Calu3 (cell line): ENCODE data around the gene SETBP1. TPM values are rescaled to one million over a fixed set of nuclear protein-coding genes. Genes with fewer than 3 reads are reported as not detected.

ENCODE experiments used
- BruUV-seq: library from RNA; stranded (reverse); fragments of 400-500 nt; replicated peaks from 2 replicates; lab custom pipeline; 2021; lab: Mats Ljungman, UMichigan
- CTCF ChIA-PET: fragments of 300-600 bp; sonication (Branson Sonifier 250); formaldehyde crosslinking; loops from one replicate; lab custom pipeline; 2022; ENCODE audit warnings: antibody characterized with exemption; lab: Charles Lee
- DNase-seq: peaks from one replicate; pipeline ENCODE4 v3.0.0; 2022
- H3K27ac Mint-ChIP-seq: one replicate; pipeline ENCODE4 v1.8.0; 2022; ENCODE audit warnings: mixed read lengths; ENCODE audit not compliant: unreplicated experiment
- H3K27me3 Mint-ChIP-seq: one replicate; pipeline ENCODE4 v1.8.0; 2022; ENCODE audit warnings: mixed read lengths; ENCODE audit not compliant: unreplicated experiment
- H3K36me3 Mint-ChIP-seq: one replicate; pipeline ENCODE4 v1.8.0; 2022; ENCODE audit warnings: mild to moderate bottlenecking, moderate library complexity, mixed read lengths; ENCODE audit not compliant: insufficient read depth, unreplicated experiment
- H3K4me1 Mint-ChIP-seq: one replicate; pipeline ENCODE4 v1.8.0; 2022; ENCODE audit warnings: mild to moderate bottlenecking, low read depth, mixed read lengths; ENCODE audit not compliant: unreplicated experiment
- H3K4me3 Mint-ChIP-seq: one replicate; pipeline ENCODE4 v1.8.0; 2022; ENCODE audit warnings: mild to moderate bottlenecking, low read depth, moderate library complexity, mixed read lengths; ENCODE audit not compliant: unreplicated experiment
- H3K9me3 Mint-ChIP-seq: one replicate; pipeline ENCODE4 v1.8.0; 2022; ENCODE audit warnings: low read depth, mixed read lengths; ENCODE audit not compliant: unreplicated experiment
- intact Hi-C: fragments of 100-400 bp; cut with micrococcal nuclease; formaldehyde crosslinking; loops from one replicate; pipeline ENCODE4 v1.10.0; 2022; ENCODE audit not compliant: unreplicated experiment
- total RNA-seq: library from RNA; stranded (reverse); gene quantifications from 2 replicates; pipeline ENCODE4 v1.2.3, GENCODE V29; 2022
- TF ChIP-seq, protein P1 (sequence below): fragments of 200-600 bp; IDR thresholded peaks from one replicate; pipeline ENCODE4 v1.8.0; 2022; ENCODE audit warnings: antibody characterized with exemption; ENCODE audit not compliant: unreplicated experiment

SETBP1 gene
- total RNA-seq, 1 experiment from 2014 or later, result 6.0 TPM

GRCh38 chr18:44743631-44744030 lies 62.9 kb downstream of the SETBP1 start:
- no peak overlapping the region for H3K4me3 Mint-ChIP-seq
- H3K9me3 Mint-ChIP-seq, result no peaks in the 10 kb centered on the region
- H3K4me1 Mint-ChIP-seq, result no peaks in the 10 kb centered on the region
- H3K36me3 Mint-ChIP-seq, result no peaks in the 10 kb centered on the region
- TF ChIP-seq, protein P1, sequence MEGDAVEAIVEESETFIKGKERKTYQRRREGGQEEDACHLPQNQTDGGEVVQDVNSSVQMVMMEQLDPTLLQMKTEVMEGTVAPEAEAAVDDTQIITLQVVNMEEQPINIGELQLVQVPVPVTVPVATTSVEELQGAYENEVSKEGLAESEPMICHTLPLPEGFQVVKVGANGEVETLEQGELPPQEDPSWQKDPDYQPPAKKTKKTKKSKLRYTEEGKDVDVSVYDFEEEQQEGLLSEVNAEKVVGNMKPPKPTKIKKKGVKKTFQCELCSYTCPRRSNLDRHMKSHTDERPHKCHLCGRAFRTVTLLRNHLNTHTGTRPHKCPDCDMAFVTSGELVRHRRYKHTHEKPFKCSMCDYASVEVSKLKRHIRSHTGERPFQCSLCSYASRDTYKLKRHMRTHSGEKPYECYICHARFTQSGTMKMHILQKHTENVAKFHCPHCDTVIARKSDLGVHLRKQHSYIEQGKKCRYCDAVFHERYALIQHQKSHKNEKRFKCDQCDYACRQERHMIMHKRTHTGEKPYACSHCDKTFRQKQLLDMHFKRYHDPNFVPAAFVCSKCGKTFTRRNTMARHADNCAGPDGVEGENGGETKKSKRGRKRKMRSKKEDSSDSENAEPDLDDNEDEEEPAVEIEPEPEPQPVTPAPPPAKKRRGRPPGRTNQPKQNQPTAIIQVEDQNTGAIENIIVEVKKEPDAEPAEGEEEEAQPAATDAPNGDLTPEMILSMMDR, result no peak
- BruUV-seq, result no TSS peak
- H3K27me3 Mint-ChIP-seq, result no peaks in the 10 kb centered on the region
- no peak for DNase-seq
- intact Hi-C loops, result no loop called here
- H3K27ac Mint-ChIP-seq, result no peak overlapping the region
- CTCF ChIA-PET, result no interaction called here

GRCh38 chr18:44744161-44745121 lies 63.8 kb downstream of the SETBP1 start:
- H3K27me3 Mint-ChIP-seq, result no peaks in the 10 kb centered on the region
- no peaks in the 10 kb centered on the region for H3K36me3 Mint-ChIP-seq
- no TSS peak for BruUV-seq
- no peaks in the 10 kb centered on the region for H3K4me1 Mint-ChIP-seq
- H3K27ac Mint-ChIP-seq, result no peak overlapping the region
- H3K4me3 Mint-ChIP-seq, result no peak overlapping the region
- DNase-seq, result no peak
- no peaks in the 10 kb centered on the region for H3K9me3 Mint-ChIP-seq
- intact Hi-C loops, result loop anchor here (5.0 kb wide), 1 partner anchor 187 kb away; no protein-coding TSS in a partner anchor
- TF ChIP-seq, protein P1, result no peak
- CTCF ChIA-PET, result interaction anchor here (0.7 kb wide), 1 partner anchor 189 kb away, joined by 3 read pairs; no protein-coding TSS in a partner anchor

- Mint-ChIP-seq H3K36me3 (no peaks in the 10 kb centered on the region), H3K4me1 (no peaks in the 10 kb centered on the region), H3K27me3 (no peaks in the 10 kb centered on the region), H3K4me3 (no peak overlapping the region), H3K27ac (no peak overlapping the region), H3K9me3 (no peaks in the 10 kb centered on the region)
- TF ChIP-seq, protein P1, result no peak
- BruUV-seq, result no TSS peak
- no peak for DNase-seq
- CTCF ChIA-PET, result interaction anchor here (0.6 kb wide), 1 partner anchor 37 kb away, joined by 4 read pairs; no protein-coding TSS in a partner anchor
- intact Hi-C loops, result loop anchor here (5.0 kb wide), 1 partner anchor 190 kb away; no protein-coding TSS in a partner anchor
Measured at GRCh38 chr18:44747157-44747556, 66.5 kb downstream of the SETBP1 start.

GRCh38 chr18:44748582-44748981 lies 67.9 kb downstream of the SETBP1 start:
- Mint-ChIP-seq H3K4me1 (no peaks in the 10 kb centered on the region), H3K9me3 (no peaks in the 10 kb centered on the region), H3K27me3 (no peaks in the 10 kb centered on the region), H3K27ac (no peak overlapping the region), H3K36me3 (no peaks in the 10 kb centered on the region), H3K4me3 (no peak overlapping the region)
- BruUV-seq, result no TSS peak
- TF ChIP-seq, protein P1, result no peak
- CTCF ChIA-PET, result no interaction called here
- intact Hi-C loops, result loop anchor here (5.0 kb wide), 1 partner anchor 191 kb away; no protein-coding TSS in a partner anchor
- DNase-seq, result no peak
